HCT116 (cell line): ENCODE results near the gene KLF16. TPM values are rescaled to one million over a fixed set of nuclear protein-coding genes. Genes with fewer than 3 reads are reported as not detected.
A peak's percentile ranks its signal among the peaks of the same experiment; 100 is the strongest.

Experiments
- ATAC-seq: fragments of 200-7000 bp; cut with Tn5 transposase; 2 replicates; pipeline ENCODE4 v1.9.1; 2020; ENCODE audit warnings: mild to moderate bottlenecking, moderate library complexity
- BruUV-seq: library from RNA; stranded (reverse); fragments of 400-500 nt; replicated peaks from 2 replicates; lab custom pipeline; 2021; lab: Mats Ljungman, UMichigan
- CTCF ChIA-PET: fragments of 300-600 bp; sonication (Branson Sonifier 250); formaldehyde crosslinking; loops from one replicate; lab custom pipeline; 2021; ENCODE audit warnings: antibody characterized with exemption; lab: Charles Lee
- POLR2A ChIA-PET: fragments of 300-600, 350-600 bp; sonication (Branson Sonifier 250); formaldehyde crosslinking; loops from one replicate; lab custom pipeline; 2021; ENCODE audit warnings: antibody characterized with exemption; lab: Charles Lee
- RAD21 ChIA-PET, 2 experiments: fragments of 300-600 bp; sonication (Branson Sonifier 250); formaldehyde crosslinking; loops; one replicate each; lab custom pipeline; 2023; ENCODE audit warnings: low total read pairs in 2 of 2; ENCODE audit not compliant: uncharacterized antibody in 2 of 2, unreplicated experiment in 2 of 2, low non-redundant PET in 1 of 2; lab: Charles Lee
- DNase-seq: peaks from one replicate; pipeline ENCODE4 v3.0.0-alpha.2; 2010; ENCODE audit warnings: low read depth, low spot score
- H2AFZ ChIP-seq: fragments of 200-600 bp; shearing (Covaris generic), sonication (generic); 2 replicates; pipeline ENCODE4 v1.6.1; 2017; ENCODE audit warnings: low read depth, mixed run types, mixed read lengths, antibody characterized with exemption, low read length; ENCODE audit not compliant: poor library complexity, severe bottlenecking
- H3K27ac ChIP-seq: 2 replicates; pipeline ENCODE4 v1.5.1; 2012; ENCODE audit warnings: low read depth, low read length
- H3K27me3 ChIP-seq: fragments of 200-600 bp; sonication (generic); 2 replicates; pipeline ENCODE4 v1.6.1; 2016; ENCODE audit warnings: mixed run types, low read length, mixed read lengths; ENCODE audit not compliant: insufficient read depth
- H3K36me3 ChIP-seq, 2 experiments: fragments of 200-500 bp in 1 of 2; fragments of 200-600 bp in 1 of 2; sonication (Bioruptor generic) in 1 of 2; sonication (generic) in 1 of 2; 2 replicates each; pipeline versions ENCODE4 v1.5.1 to v1.6.1; 2014 to 2016; ENCODE audit warnings: low read length in 2 of 2, inconsistent platforms in 1 of 2, mixed read lengths in 1 of 2, mixed run types in 1 of 2; ENCODE audit not compliant: insufficient read depth in 2 of 2, control insufficient read depth in 1 of 2
- H3K4me1 ChIP-seq, 2 experiments: fragments of 200-600 bp in 1 of 2; sonication (generic) in 1 of 2; 2 replicates each; pipeline versions ENCODE4 v1.5.1 to v1.6.1; 2012 to 2017; ENCODE audit warnings: low read length in 2 of 2, inconsistent platforms in 1 of 2, mild to moderate bottlenecking in 1 of 2, mixed read lengths in 1 of 2, mixed run types in 1 of 2, moderate library complexity in 1 of 2; ENCODE audit not compliant: insufficient read depth in 2 of 2, control insufficient read depth in 1 of 2
- H3K4me2 ChIP-seq: fragments of 200-600 bp; sonication (generic); 2 replicates; pipeline ENCODE4 v1.6.1; 2017; ENCODE audit warnings: mixed run types, low read length, mixed read lengths
- H3K4me3 ChIP-seq, 2 experiments: fragments of 200-600 bp in 1 of 2; sonication (generic) in 1 of 2; replicated peaks in 1 of 2; 2 replicates each; pipeline ENCODE4 v1.5.1; 2011 to 2016; ENCODE audit warnings: low read length in 2 of 2, control low read depth in 1 of 2, low read depth in 1 of 2, mild to moderate bottlenecking in 1 of 2, mixed read lengths in 1 of 2, mixed run types in 1 of 2
- H3K79me2 ChIP-seq: fragments of 200-600 bp; sonication (generic); 2 replicates; pipeline ENCODE4 v1.6.1; 2017; ENCODE audit warnings: mild to moderate bottlenecking, mixed run types, low read length, moderate library complexity, mixed read lengths; ENCODE audit not compliant: insufficient read depth
- H3K9ac ChIP-seq: fragments of 200-600 bp; sonication (generic); 2 replicates; pipeline ENCODE4 v1.6.1; 2016; ENCODE audit warnings: low read length, mixed read lengths
- H3K9me2 ChIP-seq: fragments of 200-600 bp; sonication (generic), shearing (Covaris generic); 2 replicates; pipeline ENCODE4 v1.6.1; 2017; ENCODE audit warnings: mixed run types, mild to moderate bottlenecking, moderate library complexity; ENCODE audit not compliant: insufficient read depth
- H3K9me3 ChIP-seq, 2 experiments: fragments of 200-500 bp in 1 of 2; fragments of 200-600 bp in 1 of 2; sonication (Bioruptor generic) in 1 of 2; sonication (generic) in 1 of 2; 2 replicates each; pipeline ENCODE4 v1.6.1; 2014 to 2017; ENCODE audit warnings: low read length in 2 of 2, mixed read lengths in 2 of 2, inconsistent platforms in 1 of 2, low read depth in 1 of 2, mild to moderate bottlenecking in 1 of 2, mixed run types in 1 of 2, moderate library complexity in 1 of 2; ENCODE audit not compliant: control insufficient read depth in 1 of 2, insufficient read depth in 1 of 2
- H4K20me1 ChIP-seq: fragments of 200-600 bp; sonication (generic), shearing (Covaris generic); 2 replicates; pipeline ENCODE4 v1.6.1; 2017; ENCODE audit warnings: mixed run types, mild to moderate bottlenecking, moderate library complexity; ENCODE audit not compliant: insufficient read depth
- EGR1 ChIP-seq: IDR thresholded peaks from 2 replicates; pipeline ENCODE4 v1.6.1; 2012; ENCODE audit warnings: low read depth
- intact Hi-C: fragments of 100-400 bp; cut with micrococcal nuclease; formaldehyde crosslinking; loops from 2 replicates; pipeline ENCODE4 v1.10.0; 2022
- total RNA-seq: library from RNA; stranded (reverse); gene quantifications from one replicate; pipeline ENCODE4 v1.2.1, GENCODE V29; 2021; ENCODE audit not compliant: unreplicated experiment
- TF ChIP-seq, protein P1 (sequence below), 3 experiments: fragments of 200-600 bp in 1 of 3; sonication (generic) in 1 of 3; IDR thresholded peaks in 2 of 3; conservative IDR thresholded peaks in 1 of 3; 2 replicates each; pipeline ENCODE4 v1.5.1; 2012 to 2017; ENCODE audit warnings: low read depth in 2 of 3, low read length in 2 of 3, antibody characterized with exemption in 1 of 3, borderline replicate concordance in 1 of 3, control low read depth in 1 of 3, mild to moderate bottlenecking in 1 of 3, mixed read lengths in 1 of 3, mixed run types in 1 of 3, moderate library complexity in 1 of 3; ENCODE audit not compliant: insufficient read depth in 1 of 3
- TF ChIP-seq, protein P2 (sequence below): IDR thresholded peaks from 2 replicates; pipeline ENCODE4 v1.6.1; 2012

Gene KLF16
- total RNA-seq, 1 experiment from 2014 or later: 64.3 TPM

DNA sequence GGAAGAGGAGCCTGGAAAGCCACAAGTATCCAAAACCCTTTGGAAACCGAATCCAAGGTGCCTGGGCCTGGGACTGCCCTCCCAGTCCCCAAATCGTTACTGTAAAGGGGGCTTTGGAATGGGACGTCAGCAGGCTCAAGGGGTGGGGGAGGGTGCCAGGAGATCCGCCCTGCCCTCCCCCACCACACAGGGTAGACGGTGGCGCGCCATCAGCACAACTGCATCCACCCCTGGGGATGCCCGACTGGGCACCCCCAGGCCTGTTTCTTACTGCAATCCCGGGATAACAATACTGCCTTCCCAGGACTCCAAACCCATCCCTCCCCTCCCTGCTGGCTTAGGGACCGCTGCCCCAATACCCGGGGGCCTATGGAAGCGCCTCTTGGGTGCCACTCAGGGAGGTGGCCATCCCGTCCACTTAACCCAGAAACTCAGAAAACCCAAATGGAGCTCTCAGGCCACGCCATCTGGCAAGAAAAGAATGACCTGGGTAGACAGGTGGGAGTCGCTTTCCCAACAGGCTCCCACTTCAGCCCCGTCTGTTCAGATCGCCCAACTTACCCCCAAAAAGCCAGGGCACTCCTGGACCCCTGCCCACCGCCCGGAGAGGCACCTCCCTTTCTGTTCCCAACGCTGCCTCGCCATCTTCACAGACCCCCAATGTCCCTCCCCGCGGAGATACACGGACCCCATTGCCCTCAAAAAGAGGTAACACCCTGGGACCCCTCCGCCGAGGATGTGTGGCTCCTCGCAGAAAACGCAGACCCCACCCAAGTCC is 2.4 kb downstream of the KLF16 start (continued):
- TF ChIP-seq, protein P1, sequence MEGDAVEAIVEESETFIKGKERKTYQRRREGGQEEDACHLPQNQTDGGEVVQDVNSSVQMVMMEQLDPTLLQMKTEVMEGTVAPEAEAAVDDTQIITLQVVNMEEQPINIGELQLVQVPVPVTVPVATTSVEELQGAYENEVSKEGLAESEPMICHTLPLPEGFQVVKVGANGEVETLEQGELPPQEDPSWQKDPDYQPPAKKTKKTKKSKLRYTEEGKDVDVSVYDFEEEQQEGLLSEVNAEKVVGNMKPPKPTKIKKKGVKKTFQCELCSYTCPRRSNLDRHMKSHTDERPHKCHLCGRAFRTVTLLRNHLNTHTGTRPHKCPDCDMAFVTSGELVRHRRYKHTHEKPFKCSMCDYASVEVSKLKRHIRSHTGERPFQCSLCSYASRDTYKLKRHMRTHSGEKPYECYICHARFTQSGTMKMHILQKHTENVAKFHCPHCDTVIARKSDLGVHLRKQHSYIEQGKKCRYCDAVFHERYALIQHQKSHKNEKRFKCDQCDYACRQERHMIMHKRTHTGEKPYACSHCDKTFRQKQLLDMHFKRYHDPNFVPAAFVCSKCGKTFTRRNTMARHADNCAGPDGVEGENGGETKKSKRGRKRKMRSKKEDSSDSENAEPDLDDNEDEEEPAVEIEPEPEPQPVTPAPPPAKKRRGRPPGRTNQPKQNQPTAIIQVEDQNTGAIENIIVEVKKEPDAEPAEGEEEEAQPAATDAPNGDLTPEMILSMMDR (IDR thresholded peaks at IDR 0.05 in 2 of 3, conservative IDR thresholded peaks at IDR 0.05 in 1 of 3; ENCODE audit: borderline replicate concordance in 1 of 3, insufficient read depth in 1 of 3, low read depth in 2 of 3, low read length in 2 of 3): no peak

DNA sequence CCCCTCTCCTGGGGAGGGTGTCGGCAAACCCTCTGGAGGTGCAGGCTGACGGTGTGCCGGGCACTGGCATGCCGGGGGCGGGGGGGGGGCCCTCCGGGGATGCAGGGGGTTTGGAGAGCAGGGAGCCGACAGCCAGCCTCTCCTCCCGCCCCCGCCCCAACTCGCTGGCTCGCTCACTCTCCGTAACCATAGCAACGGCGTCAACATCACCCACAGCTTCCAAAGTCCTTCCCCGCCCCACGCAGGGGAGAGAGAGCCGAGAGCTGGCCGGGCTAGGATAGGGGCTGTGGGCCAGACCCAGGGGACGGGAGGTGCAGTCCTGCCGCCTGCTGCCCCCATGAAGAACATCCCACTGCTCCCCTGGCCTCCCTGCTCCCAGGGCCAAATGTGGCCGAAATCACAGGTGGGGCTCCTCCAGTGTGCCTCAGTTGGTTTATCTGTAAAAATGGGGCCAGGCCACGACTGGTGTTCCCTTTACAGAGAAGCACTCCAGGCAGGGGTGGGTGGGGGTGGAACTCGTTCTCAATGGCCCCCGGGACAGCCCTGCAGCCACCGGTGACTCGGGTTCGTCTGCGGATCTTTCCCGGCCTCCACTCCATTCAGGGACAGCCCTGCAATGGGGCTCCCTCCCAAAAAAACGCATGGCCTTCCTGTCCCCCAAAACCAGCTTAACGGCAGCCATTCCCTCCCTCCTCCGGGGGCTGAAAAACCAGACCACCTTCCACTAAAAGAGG is 3.2 kb downstream of the KLF16 start:
- peak overlapping the region in 1 of 2 experiments; percentile 94; a peak in 2 of 4 replicates for H3K4me3 ChIP-seq
- ChIA-PET RAD21 (no interaction called here), CTCF (no interaction called here), POLR2A (interaction anchor here (0.7 kb wide), 1 partner anchor 532 kb away, joined by 4 read pairs; no protein-coding TSS in a partner anchor)
- H3K9me2 ChIP-seq: no peaks in the 10 kb centered on the region
- H3K27ac ChIP-seq: peak overlapping the region; percentile 99
- ATAC-seq (no peak), DNase-seq (no peak)
- peak overlapping the region; percentile 97 for H3K9ac ChIP-seq
- H4K20me1 ChIP-seq: no peaks in the 10 kb centered on the region; the same call in 1 of the 2 replicates
- H2AFZ ChIP-seq: no peak overlapping the region
- H3K4me1 ChIP-seq: peaks cover 62 to 79% of the 10 kb centered on the region in 2 experiments
- H3K36me3 ChIP-seq: 0 out of 4 replicates have a peak, but pooled peaks cover 0 to 4% of the 10 kb centered on the region in 2 experiments
- H3K27me3 ChIP-seq: no peaks in the 10 kb centered on the region
- no peaks in the 10 kb centered on the region for H3K9me3 ChIP-seq
- no TSS peak for BruUV-seq
- H3K79me2 ChIP-seq: peaks cover 74% of the 10 kb centered on the region
- intact Hi-C loops: no loop called here
- peak overlapping the region; percentile 91 for H3K4me2 ChIP-seq
- no peak for TF ChIP-seq EGR1
- TF ChIP-seq, protein P2, sequence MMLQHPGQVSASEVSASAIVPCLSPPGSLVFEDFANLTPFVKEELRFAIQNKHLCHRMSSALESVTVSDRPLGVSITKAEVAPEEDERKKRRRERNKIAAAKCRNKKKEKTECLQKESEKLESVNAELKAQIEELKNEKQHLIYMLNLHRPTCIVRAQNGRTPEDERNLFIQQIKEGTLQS: no peak
